ENCODE data around the gene AKAP6. TPM values are rescaled to one million over a fixed set of nuclear protein-coding genes. Genes with fewer than 3 reads are reported as not detected.

AKAP6 gene
- total RNA-seq, 1 donor from 2014 or later: 0.51 TPM

- no peaks in the 10 kb centered on the region for H3K36me3 Mint-ChIP-seq (ENCODE audit: low read depth)
- no peaks in the 10 kb centered on the region for H3K9me3 Mint-ChIP-seq
- no peak for DNase-seq
- no peak overlapping the region for H3K27ac Mint-ChIP-seq
- intact Hi-C loops (cut with micrococcal nuclease): no loop called here
- no peak overlapping the region for H3K4me3 Mint-ChIP-seq
- no peaks in the 10 kb centered on the region for H3K4me1 Mint-ChIP-seq
- no peaks in the 10 kb centered on the region for H3K27me3 Mint-ChIP-seq
Measured at GRCh38 chr14:32397861-32398640, 69.0 kb downstream of the AKAP6 start.

- no peak for DNase-seq
- no peaks in the 10 kb centered on the region for H3K36me3 Mint-ChIP-seq (ENCODE audit: low read depth)
- intact Hi-C loops (cut with micrococcal nuclease): no loop called here
- H3K4me3 Mint-ChIP-seq: no peak overlapping the region
- no peaks in the 10 kb centered on the region for H3K4me1 Mint-ChIP-seq
- H3K27me3 Mint-ChIP-seq: peaks cover 2% of the 10 kb centered on the region
- H3K9me3 Mint-ChIP-seq: no peaks in the 10 kb centered on the region
- H3K27ac Mint-ChIP-seq: no peak overlapping the region
Measured at GRCh38 chr14:32399920-32400319, 70.8 kb downstream of the AKAP6 start.

GRCh38 chr14:32400480-32400879 is 71.4 kb downstream of the AKAP6 start:
- no peak for DNase-seq
- Mint-ChIP-seq H3K4me1 (no peaks in the 10 kb centered on the region), H3K27me3 (peaks cover 2% of the 10 kb centered on the region), H3K27ac (no peak overlapping the region), H3K9me3 (no peaks in the 10 kb centered on the region), H3K36me3 (ENCODE audit: low read depth) (no peaks in the 10 kb centered on the region), H3K4me3 (no peak overlapping the region)
- intact Hi-C loops (cut with micrococcal nuclease): no loop called here

- intact Hi-C loops (cut with micrococcal nuclease): no loop called here
- Mint-ChIP-seq H3K4me1 (no peaks in the 10 kb centered on the region), H3K36me3 (ENCODE audit: low read depth) (no peaks in the 10 kb centered on the region), H3K4me3 (no peak overlapping the region), H3K9me3 (no peaks in the 10 kb centered on the region), H3K27me3 (peaks cover 2% of the 10 kb centered on the region), H3K27ac (no peak overlapping the region)
- DNase-seq: no peak
Measured at GRCh38 chr14:32403021-32403420, 73.9 kb downstream of the AKAP6 start.

GRCh38 chr14:32403688-32404087 is 74.6 kb downstream of the AKAP6 start:
- H3K27me3 Mint-ChIP-seq: peaks cover 2% of the 10 kb centered on the region
- no peak for DNase-seq
- no peaks in the 10 kb centered on the region for H3K9me3 Mint-ChIP-seq
- H3K4me3 Mint-ChIP-seq: no peak overlapping the region
- no peaks in the 10 kb centered on the region for H3K4me1 Mint-ChIP-seq
- intact Hi-C loops (cut with micrococcal nuclease): no loop called here
- no peak overlapping the region for H3K27ac Mint-ChIP-seq
- no peaks in the 10 kb centered on the region for H3K36me3 Mint-ChIP-seq (ENCODE audit: low read depth)

GRCh38 chr14:32404784-32405573 is 75.9 kb downstream of the AKAP6 start:
- Mint-ChIP-seq H3K4me1 (no peaks in the 10 kb centered on the region), H3K36me3 (ENCODE audit: low read depth) (no peaks in the 10 kb centered on the region)

GRCh38 chr14:32405856-32406255 is 76.8 kb downstream of the AKAP6 start:
- Mint-ChIP-seq H3K27ac (no peak overlapping the region), H3K36me3 (ENCODE audit: low read depth) (no peaks in the 10 kb centered on the region), H3K27me3 (peaks cover 2% of the 10 kb centered on the region)

More at GRCh38 chr14:32404784-32405573, 75.9 kb downstream of the AKAP6 start:
- peaks cover 2% of the 10 kb centered on the region for H3K27me3 Mint-ChIP-seq
- no peaks in the 10 kb centered on the region for H3K9me3 Mint-ChIP-seq
- intact Hi-C loops (cut with micrococcal nuclease): no loop called here
- DNase-seq: no peak
- H3K4me3 Mint-ChIP-seq: no peak overlapping the region
- H3K27ac Mint-ChIP-seq: no peak overlapping the region

GRCh38 chr14:32407130-32407529 is 78.0 kb downstream of the AKAP6 start:
- no peak overlapping the region for H3K4me3 Mint-ChIP-seq
- no peak overlapping the region for H3K27ac Mint-ChIP-seq
- peaks cover 2% of the 10 kb centered on the region for H3K27me3 Mint-ChIP-seq
- H3K9me3 Mint-ChIP-seq: no peaks in the 10 kb centered on the region
- no peaks in the 10 kb centered on the region for H3K36me3 Mint-ChIP-seq (ENCODE audit: low read depth)
- intact Hi-C loops (cut with micrococcal nuclease): no loop called here
- no peak for DNase-seq
- no peaks in the 10 kb centered on the region for H3K4me1 Mint-ChIP-seq

More at GRCh38 chr14:32405856-32406255, 76.8 kb downstream of the AKAP6 start:
- Mint-ChIP-seq H3K4me3 (no peak overlapping the region), H3K4me1 (no peaks in the 10 kb centered on the region), H3K9me3 (no peaks in the 10 kb centered on the region)
- intact Hi-C loops (cut with micrococcal nuclease): no loop called here
- DNase-seq: no peak

GRCh38 chr14:32408018-32408417 is 78.9 kb downstream of the AKAP6 start:
- intact Hi-C loops (cut with micrococcal nuclease): no loop called here
- no peak for DNase-seq
- Mint-ChIP-seq H3K27ac (no peak overlapping the region), H3K9me3 (no peaks in the 10 kb centered on the region), H3K4me3 (no peak overlapping the region), H3K4me1 (no peaks in the 10 kb centered on the region), H3K36me3 (ENCODE audit: low read depth) (no peaks in the 10 kb centered on the region), H3K27me3 (peaks cover 2% of the 10 kb centered on the region)

GRCh38 chr14:32412103-32412502 is 83.0 kb downstream of the AKAP6 start:
- Mint-ChIP-seq H3K9me3 (no peaks in the 10 kb centered on the region), H3K4me3 (no peak overlapping the region), H3K27ac (no peak overlapping the region), H3K27me3 (peaks cover 2% of the 10 kb centered on the region), H3K4me1 (no peaks in the 10 kb centered on the region), H3K36me3 (ENCODE audit: low read depth) (no peaks in the 10 kb centered on the region)
- intact Hi-C loops (cut with micrococcal nuclease): no loop called here
- no peak for DNase-seq

- Mint-ChIP-seq H3K27ac (no peak overlapping the region), H3K9me3 (no peaks in the 10 kb centered on the region), H3K4me3 (no peak overlapping the region), H3K36me3 (ENCODE audit: low read depth) (no peaks in the 10 kb centered on the region), H3K4me1 (no peaks in the 10 kb centered on the region), H3K27me3 (peaks cover 2% of the 10 kb centered on the region)
- intact Hi-C loops (cut with micrococcal nuclease): no loop called here
- DNase-seq: no peak
Measured at GRCh38 chr14:32412532-32412931, 83.4 kb downstream of the AKAP6 start.

GRCh38 chr14:32413967-32414640 is 85.0 kb downstream of the AKAP6 start:
- H3K27me3 Mint-ChIP-seq: peaks cover 2% of the 10 kb centered on the region
- intact Hi-C loops (cut with micrococcal nuclease): no loop called here

GRCh38 chr14:32414808-32415255 is 85.7 kb downstream of the AKAP6 start:
- H3K27ac Mint-ChIP-seq: no peak overlapping the region
- no peaks in the 10 kb centered on the region for H3K9me3 Mint-ChIP-seq
- H3K36me3 Mint-ChIP-seq (ENCODE audit: low read depth): no peaks in the 10 kb centered on the region
- no peaks in the 10 kb centered on the region for H3K4me1 Mint-ChIP-seq
- no peak overlapping the region for H3K4me3 Mint-ChIP-seq
- intact Hi-C loops (cut with micrococcal nuclease): no loop called here
- H3K27me3 Mint-ChIP-seq: peaks cover 2% of the 10 kb centered on the region
- DNase-seq: no peak

More at GRCh38 chr14:32413967-32414640, 85.0 kb downstream of the AKAP6 start:
- Mint-ChIP-seq H3K9me3 (no peaks in the 10 kb centered on the region), H3K4me1 (no peaks in the 10 kb centered on the region), H3K27ac (no peak overlapping the region), H3K4me3 (no peak overlapping the region), H3K36me3 (ENCODE audit: low read depth) (no peaks in the 10 kb centered on the region)
- DNase-seq: no peak

Data from activated CD4-positive, alpha-beta T cell treated with anti-CD3 and anti-CD28 coated beads, Interleukin-2, amount 10 ng/mL, durations not matched to agents 24 days and 14 days (primary cell).